NCI-H1105 (cell line): ENCODE data around the gene VEGFA.
"Not testable (repeated sequence)": the region's sequence is repeated elsewhere in the genome, so short reads cannot be mapped to it uniquely, and the experiment has no call there.

Experiments
- DNase-seq: peaks from one replicate; lab custom pipeline; 2025; lab: John Stamatoyannopoulos, UW

VEGFA gene

DNA sequence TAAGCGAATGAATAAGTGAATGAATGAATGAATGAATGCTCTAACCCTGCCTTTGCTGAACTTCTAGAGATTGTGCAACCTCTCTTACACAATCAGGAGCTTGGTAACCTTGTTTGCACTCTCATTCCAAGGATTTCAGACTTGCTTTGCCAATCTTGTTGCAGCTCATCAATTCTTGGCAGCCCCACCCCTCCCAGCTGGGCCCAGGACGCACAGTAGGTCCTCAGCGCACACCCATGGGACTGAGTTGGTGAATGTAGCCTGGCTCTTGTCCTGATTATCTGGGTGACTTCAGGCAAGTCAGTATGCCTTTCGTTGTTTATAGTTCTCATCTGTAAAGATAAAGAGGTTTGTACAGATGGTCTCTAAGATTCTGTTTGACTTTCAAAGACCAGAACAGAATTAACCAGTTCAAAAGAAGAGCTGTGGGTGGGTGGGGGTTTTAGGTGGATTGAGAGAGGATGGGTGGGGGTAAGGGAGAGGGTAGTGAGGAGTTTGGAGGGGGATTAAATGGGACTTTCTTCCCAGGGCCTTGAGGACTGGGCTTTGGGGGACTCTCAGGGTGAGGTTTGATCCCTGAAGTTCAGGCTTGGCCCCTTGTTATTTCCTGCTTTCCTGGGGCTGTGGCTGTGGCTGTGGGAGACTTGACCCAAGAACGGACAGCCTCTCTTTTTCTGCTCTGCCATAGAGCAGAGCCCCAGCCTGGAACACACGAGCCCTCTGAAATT, 33.2 kb downstream of the VEGFA start:
- DNase-seq, result no peak

DNA sequence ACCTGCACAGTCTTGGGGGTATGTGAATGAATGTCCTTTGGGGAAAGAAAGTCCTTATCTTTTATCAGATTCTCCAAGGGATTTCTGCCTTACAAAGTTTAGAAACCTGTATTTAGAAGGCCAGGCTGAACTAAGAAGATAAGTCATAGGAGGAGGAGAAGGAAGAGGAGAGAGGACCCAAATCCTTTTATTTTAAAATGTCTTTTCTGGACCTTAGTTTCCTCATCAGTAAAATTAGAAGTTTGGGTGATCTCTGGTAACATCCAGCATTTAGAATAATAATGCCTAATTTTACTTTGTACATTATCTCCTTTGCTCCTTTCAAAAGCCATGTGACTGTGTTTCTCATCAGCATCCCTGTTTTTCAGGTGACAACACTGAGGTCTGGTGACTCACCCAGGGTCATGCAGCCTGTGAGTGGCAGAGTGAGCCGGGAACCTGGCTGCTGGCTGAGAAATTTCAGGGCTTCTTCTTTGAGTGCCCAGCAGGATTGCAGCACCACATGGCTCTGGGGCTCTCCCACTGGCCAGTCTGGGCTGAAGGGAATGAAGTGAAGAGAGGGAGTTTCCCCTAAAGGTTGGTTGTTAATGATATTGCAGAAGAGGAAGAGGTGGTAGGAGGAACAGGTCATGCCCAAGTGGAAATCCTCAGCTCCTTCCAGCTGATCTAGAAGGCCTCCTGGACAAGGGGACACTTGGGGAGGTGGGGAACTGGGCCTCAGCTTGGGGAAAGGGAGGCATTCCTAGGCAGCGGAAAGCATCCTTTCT, 34.0 kb downstream of the VEGFA start:
- no peak for DNase-seq

DNA sequence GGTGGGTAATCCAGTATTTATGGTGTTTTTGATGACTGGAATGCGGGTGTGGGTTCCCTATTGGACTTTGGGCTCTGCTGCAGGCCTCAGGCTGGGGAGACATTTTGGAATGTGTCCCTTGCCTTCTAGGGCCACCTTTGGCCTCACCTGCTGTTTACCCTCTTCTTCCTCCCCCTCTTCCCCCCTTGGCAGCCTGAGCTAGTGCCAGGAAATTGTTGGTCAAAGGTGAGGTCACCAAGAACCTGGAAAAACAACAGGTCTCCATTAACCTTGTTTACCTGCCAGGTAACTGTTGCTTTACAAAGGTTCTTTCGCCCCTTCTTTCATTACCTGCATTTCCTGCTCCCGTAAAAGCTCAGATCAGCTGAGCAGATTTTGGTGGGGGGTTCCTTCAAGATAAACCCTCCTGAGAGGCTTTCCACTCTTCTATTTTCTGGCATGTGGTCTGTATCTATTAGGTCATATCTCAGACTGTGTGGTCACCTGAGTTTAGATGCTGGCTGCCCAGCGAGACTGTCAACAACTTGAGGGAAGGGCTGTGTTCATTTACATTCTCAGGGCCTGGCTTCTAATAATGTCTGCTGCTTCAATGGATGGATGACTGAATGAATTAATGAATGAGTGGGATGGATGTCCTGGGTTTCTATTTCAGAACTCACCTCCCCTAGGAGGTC, 34.7 kb downstream of the VEGFA start:
- DNase-seq, result no peak

DNA sequence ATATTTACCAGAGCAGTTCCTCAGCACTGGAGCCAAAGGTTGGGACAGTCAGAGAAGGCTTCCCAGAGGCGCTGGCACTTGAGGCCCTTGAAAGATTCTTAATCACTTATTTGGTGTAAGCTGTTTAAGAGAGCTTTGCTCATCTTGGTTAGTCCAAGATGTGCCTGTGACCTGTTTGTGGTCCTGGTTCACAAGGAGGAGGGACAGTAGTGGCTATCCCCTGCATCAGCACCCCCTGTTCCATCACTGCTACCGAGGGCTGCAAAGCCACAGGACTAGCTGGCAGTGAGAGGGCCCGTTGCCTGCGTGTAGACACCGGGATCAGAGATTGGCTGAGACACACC, 35.7 kb downstream of the VEGFA start:
- DNase-seq, result no peak

DNA sequence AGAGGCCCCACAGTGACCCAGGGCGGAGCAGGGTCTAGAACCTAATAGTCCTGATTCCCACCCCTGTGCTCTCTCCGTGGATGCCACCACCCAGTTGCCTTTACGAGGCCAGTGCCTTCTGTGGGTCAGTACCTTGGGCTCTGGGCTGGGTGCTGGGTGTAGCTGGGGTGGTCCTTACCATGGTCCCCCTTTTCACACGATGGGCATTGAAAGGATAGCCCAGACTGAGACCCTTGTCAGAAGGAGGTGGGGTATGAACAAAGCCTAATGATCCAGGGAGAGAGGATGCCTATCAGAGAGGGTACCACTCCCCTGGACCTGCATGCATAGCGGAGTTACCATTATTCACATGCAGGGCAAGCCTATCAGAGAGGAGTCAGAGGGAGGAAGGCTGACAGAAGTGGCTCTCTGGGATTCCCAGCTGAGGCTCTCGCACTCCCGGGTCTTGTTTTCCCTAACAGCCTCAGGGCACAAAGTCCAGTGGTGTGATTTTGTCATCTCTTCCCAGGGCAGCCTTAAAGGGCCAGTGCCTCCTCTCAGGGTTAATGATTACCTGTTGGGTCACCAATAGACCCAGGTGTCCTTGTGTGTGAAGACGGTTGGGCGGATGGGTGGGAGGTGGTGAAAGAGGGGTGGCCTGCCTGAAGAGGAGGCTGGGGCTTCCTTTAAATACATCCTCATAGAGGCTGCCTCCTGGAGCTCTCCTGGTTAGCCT, 36.2 kb downstream of the VEGFA start:
- no peak for DNase-seq

DNA sequence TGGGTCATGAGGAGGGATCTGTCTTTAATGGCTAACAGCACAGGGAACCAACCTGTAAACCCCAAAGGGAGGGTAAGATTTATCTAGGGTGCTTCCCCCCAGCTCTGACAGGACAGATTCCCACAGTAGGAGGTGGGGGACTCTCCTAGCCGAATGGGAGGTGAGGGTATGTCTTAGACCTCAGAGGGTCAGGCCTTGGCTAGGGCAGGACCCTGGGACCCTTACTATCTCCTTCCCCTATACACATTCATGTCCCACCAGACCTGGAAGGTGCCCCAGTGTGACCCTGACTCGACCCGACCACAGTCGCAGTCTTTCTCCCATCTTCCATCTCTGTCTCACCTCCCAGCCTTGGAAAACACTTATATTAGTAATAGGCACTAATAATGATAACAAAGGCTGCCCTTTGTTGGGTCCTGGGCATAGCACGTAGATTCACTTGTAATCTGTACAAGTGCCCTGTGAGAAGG, 36.8 kb downstream of the VEGFA start:
- no peak for DNase-seq

DNA sequence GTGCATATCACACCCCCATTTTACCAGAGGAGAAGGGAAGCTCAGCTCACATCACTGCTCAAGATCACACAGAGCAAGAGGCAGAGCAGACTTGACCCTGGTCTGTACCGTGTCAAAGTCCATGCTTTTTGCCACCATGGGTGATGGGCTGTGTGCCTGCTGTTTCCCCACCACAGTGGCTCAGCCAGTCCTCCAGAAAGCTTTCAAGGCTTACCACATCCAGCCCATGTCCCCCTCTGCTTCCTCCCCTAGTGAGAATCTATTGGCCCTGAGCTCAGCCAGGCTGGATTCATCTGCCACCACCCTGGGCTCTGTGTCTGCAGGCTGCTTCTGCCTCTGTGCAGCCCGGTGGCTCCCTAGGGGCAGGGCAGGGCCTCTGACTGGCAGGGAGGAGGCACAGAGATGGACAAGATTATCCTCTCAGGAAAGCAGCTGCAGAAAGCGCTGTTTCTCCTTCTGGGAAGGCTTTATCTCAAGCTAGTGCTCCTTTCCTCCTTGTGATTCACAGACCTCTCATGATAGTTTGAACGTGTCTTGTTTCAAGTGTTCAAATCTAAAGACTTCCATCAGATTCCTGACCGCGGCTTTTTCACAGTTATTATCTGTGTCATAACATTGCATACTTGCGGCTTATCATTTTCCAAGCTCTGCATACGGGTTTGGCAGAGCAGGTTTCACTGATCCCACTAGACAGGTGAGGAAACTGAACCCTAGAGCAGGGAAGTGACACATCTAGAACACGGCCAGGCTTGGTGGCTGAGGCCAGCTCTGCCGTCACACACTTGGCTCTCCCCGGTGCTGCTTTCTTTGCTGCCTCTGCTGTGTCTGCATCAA, 37.4 kb downstream of the VEGFA start:
- DNase-seq, result no peak

DNA sequence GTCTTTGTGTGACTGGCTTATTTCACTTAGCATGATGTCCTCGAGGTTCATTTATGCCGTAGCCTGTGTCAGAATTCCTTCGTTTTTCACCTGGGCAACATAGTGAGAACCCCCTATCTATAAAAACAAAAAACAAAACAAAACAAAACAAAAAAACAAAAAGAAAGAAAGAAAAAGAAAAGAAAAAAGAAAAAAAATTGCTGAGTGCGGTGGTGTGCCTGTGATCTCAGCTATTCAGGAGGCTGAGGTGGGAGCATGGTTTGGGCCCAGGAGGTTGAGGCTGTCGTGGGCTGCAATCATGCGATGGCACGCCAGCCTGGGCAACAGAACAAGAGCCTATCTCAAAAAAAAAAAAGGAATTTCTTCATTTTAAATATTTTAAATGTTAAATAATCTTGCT, 38.4 kb downstream of the VEGFA start:
- DNase-seq, result no peak

DNA sequence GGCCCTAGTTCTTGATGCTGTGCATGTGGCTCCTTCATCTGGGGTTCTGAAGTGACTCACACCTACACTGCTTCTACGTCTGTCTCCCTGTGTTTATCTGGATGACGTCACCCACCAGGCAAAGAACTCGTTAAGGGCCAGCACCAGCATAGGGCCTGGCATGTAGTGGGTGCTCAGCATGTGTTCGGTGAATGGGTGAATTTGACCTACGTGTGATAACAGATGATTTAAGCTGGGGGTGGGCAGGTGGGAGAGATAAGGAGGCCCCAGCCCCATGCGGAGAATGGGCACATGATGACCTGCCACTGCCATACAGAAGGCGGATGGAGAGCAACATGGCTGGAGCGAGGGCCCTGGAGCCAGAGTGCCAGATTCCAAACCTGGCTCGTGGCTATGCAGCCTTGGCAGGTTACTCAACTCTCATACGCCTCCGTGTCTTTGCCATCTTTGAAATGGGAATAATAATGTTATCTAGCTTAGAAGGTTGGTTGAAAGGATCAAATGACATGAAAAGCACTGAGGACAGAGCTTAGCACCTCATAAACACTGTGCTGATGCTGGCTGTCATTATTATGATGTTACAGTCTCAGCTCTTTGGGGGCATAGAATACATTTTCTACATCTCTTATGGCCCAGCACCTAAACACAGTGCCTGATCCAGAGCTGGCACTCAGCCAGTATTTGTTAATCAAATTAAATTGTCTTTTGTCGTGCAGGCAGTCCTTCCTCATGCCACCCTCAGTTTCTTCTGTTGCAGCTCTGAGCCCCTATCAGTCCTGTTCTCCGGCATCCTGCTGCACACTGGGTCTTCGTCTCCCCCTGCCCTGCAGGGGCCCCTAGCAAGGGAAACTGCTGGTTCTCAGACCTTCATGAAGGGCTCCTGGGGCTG, 39.6 kb downstream of the VEGFA start:
- DNase-seq, result no peak

DNA sequence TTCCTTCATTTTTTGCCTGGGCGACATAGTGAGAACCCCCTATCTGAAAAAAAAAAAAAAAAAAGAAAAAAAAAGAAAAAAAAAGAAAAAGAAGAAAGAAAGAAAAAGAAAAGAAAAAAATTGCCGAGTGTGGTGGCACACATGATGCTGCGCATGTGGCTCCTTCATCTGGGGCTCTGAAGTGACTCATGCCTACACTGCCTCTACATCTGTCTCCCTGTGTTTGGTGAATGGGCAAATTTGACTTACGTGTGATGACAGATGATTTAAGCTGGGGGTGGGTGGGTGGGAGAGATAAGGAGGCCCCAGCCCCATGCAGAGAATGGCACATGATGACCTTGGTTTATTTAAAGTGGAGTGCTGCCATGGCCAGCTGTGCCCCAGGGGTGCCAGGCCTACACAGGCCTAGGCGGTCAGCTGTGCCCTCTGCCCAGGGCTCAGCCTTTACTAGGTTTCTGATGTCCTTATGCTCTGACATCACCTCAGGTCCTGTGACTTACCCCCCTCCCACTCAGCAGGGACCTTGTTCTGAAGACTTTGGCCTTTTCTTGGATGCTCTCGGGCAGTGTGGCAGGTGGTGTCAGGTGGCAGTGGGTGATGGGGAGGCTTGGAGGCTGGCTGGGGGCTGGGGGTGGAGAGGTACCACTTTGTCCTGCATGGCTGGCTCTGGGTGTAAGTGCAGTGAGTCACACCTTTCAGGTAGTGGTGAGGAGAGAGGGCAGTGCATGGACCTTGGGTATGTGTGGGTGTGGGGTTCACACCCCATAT, 41.1 kb downstream of the VEGFA start:
- no peak for DNase-seq

DNA sequence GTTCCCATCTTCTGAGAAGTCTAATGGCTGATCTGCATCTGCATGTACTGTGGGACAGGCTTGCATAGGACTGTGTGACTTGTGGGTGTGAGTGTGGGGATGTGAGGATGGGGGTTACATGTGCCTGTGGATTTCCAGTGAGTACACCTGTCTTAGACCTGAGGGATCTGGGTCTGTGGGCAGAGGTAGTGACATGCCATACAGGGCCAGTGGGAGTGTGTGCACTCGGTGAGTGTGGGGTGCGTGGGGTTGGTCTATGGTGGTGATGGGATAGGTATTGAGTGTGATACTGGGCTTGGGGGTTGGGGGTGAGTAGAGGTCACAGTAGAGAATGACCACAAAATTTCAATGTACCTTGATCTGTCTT, 41.7 kb downstream of the VEGFA start:
- no peak for DNase-seq

DNA sequence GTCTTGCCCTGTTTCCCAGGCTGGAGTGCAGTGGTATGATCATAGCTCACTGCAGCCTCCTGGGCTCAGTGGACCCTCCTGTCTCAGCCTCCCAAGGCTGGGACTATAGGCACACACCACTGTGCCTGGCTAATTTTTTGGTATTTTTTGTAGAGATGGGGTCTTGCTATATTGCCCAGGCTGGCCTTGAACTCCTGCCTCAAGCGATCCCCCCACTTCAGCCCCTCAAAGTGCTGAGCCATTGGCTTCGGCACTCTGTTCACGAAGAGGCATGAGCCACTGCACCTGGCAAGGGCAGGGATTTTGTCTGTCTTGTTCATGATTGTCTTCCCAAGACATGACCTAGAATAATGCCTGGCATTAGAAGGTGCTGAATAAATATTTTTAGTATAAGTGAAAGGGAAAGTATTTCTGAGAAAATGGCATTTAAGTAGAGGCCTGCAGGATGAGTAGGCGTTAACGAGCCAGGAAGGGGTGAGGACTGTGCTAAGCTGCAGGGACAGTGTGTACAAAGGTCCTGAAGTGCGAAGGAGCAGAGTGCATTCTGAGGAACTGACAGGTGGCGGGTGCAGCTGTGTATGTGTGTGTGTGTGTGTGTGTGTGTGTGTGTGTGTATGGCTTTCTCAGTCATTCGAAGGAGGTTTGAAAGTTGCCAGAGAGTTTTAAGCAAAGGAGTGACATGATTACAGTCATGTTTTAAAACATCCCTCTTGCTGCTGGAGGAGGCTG, 43.0 kb downstream of the VEGFA start:
- DNase-seq, result no peak

DNA sequence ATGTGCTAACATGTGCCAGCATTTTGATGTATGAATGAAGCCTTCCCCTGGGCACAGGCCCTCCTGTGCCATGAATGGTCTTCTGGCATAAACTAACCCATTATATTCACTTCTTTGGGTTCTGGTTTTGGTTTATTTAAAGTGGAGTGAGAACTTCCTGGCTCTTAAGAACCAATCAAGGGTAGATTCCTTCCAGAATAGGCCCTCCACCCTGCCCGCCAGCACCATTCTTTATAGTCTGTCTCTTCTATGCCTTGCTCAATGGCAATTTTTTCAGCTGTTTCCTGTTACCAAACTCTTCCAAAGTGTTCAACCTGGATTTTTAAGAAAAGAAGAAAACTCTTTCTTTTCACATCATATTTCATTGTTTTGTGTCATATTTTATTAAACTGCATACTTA, 44.1 kb downstream of the VEGFA start:
- DNase-seq, result no peak

DNA sequence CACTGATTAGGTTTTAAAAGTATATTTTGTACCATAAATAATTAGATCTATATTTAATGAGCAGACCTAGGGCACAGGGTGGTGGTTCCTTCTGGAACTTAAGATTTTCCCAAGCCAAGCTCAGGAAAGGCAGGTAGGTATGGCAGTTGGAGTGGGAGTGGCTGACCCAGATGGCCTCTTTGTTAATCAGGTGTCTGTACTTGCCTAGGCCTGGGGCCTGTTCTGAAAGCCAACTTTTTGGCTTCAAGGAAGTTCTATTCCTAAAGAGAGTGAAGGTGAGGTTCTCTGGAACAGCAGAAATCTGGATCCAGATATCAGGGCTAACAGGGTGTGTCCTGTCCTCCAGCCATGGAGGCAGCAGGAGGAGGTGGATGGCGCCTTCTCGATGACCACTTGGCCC, 44.9 kb downstream of the VEGFA start:
- no peak for DNase-seq

DNA sequence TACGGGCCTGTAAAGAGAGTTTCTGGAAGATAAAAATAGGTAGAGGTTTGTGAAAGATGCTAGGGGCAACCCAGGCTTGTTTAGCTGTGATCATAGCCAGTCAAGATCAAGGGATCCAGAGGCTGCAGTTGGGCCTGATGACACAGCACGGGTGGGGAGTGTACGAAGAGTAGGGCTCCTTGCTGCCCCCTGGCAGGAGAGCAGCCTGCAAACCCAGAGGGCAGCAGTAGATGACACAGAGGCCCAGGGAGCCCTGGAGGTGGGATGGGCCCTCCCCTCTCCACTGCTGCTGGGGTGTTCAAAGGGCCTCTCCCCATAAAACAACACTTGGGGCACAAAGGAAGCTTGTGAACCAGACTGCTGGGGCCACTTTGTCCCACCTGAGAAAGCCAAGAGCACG, 47.2 kb downstream of the VEGFA start:
- no peak for DNase-seq

DNA sequence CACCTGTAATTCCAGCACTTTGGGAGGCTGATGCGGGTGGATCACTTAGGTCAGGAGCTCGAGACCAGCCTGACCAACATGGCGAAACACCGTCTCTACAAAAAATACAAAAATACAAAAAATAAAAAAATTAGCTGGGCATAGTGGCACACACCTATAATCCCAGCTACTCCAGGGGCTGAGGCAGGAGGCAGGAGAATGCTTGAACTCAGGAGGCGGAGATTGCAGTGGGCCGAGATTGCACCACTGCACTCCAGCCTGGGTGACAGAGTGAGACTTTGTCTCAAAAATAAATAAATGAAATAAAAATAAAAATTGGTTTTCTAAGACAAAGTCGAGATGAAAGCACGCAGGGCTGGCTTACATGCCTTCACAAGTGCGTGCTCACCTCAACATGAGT, 49.0 kb downstream of the VEGFA start:
- DNase-seq, result not testable (repeated sequence)

DNA sequence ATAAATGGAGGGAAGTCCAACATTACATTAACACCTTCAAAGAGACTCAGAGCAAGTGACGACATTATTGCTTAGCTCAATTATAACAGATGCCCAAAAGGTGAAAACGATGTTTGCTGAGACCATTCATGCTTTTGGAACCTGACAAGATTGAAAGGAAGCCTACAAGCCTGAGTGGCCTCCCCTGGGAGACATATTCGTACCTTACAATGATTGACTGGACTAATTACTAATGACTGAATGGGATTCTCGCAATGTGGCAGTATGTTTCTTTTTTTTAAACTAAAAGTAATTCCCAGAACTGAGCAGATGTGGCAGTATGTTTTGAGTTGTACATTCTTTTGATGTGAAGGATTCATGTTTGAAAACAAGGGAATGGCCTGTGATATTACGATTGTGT, 49.9 kb downstream of the VEGFA start:
- DNase-seq, result no peak

DNA sequence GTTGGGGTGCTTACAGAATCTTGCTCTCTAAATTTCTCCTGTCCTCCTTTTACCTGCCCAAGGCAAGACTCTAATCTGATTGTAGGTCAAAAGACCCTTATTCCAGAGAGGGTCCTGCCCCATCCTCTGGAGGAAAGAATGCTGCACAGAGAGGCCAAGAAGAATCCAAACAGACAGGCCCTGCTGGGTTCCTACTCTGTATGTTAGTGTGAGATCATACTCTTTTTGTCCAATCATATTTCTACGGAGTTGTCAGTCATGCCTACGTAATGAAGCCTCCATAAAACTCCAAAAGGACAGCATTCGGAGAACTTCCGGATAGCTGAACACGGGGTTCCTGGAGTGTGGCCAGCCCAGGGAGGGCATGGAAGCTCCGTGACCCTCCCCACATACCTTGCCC, 50.5 kb downstream of the VEGFA start:
- DNase-seq, result no peak
